ENCODE data around the gene SLC39A11. TPM values are rescaled to one million over a fixed set of nuclear protein-coding genes. Genes with fewer than 3 reads are reported as not detected.

The SLC39A11 gene
- polyA plus RNA-seq, 1 donor from 2014 or later: 8.0 TPM

GRCh38 chr17:72967277-72967970 lies 125.1 kb downstream of the SLC39A11 start:
- no peak for TF ChIP-seq EZH2 (IDR thresholded peaks at IDR 0.05; ENCODE audit: borderline replicate concordance, insufficient read depth, low read length, poor library complexity, severe bottlenecking)
- TF ChIP-seq EP300 (conservative IDR thresholded peaks at IDR 0.05; ENCODE audit: poor library complexity, severe bottlenecking): no peak
- TF ChIP-seq REST (IDR thresholded peaks at IDR 0.05; ENCODE audit: borderline replicate concordance): no peak
- TF ChIP-seq CTCF (IDR thresholded peaks at IDR 0.05; ENCODE audit: poor library complexity, severe bottlenecking): no peak
- no peak for TF ChIP-seq POLR2AphosphoS5 (IDR thresholded peaks at IDR 0.05)
- no peak for TF ChIP-seq MXI1 (conservative IDR thresholded peaks at IDR 0.05; ENCODE audit: poor library complexity, severe bottlenecking)
- no peak for TF ChIP-seq RAD21 (conservative IDR thresholded peaks at IDR 0.05)
- TF ChIP-seq TAF1 (IDR thresholded peaks at IDR 0.05; ENCODE audit: low read depth): no peak
- TF ChIP-seq SMC3 (conservative IDR thresholded peaks at IDR 0.05; ENCODE audit: poor library complexity): no peak
- no peak overlapping the region for H2AFZ ChIP-seq (ENCODE audit: low read depth, low read length)
- H4K20me1 ChIP-seq (ENCODE audit: insufficient read depth): no peaks in the 10 kb centered on the region
- H3K36me3 ChIP-seq (ENCODE audit: insufficient read depth, low read length): no peaks in the 10 kb centered on the region
- no peak overlapping the region for H3K4me3 ChIP-seq (ENCODE audit: low read length)
- H3K27ac ChIP-seq (ENCODE audit: low read length): no peak overlapping the region
- no peaks in the 10 kb centered on the region for H3K9me2 ChIP-seq (ENCODE audit: insufficient read depth, low read length)
- no peaks in the 10 kb centered on the region for H3K27me3 ChIP-seq (ENCODE audit: insufficient read depth, low read depth, low read length)
- no peaks in the 10 kb centered on the region for H3K79me2 ChIP-seq (replicated peaks; ENCODE audit: insufficient read depth, low read length)
- H3K9me3 ChIP-seq (ENCODE audit: low read length): no peaks in the 10 kb centered on the region
- no peak overlapping the region for H3K9ac ChIP-seq (ENCODE audit: low read length)
- H3K4me2 ChIP-seq (ENCODE audit: low read length): no peak overlapping the region
- no peaks in the 10 kb centered on the region for H3F3A ChIP-seq (ENCODE audit: insufficient read depth, low read length, poor library complexity, severe bottlenecking)

GRCh38 chr17:72962106-72962505 lies 130.4 kb downstream of the SLC39A11 start:
- no peaks in the 10 kb centered on the region for H3K36me3 ChIP-seq (ENCODE audit: insufficient read depth, low read length)
- H3K4me3 ChIP-seq (ENCODE audit: low read length): no peak overlapping the region
- H3K9ac ChIP-seq (ENCODE audit: low read length): no peak overlapping the region
- H3K9me3 ChIP-seq (ENCODE audit: low read length): no peaks in the 10 kb centered on the region
- H3K27me3 ChIP-seq (ENCODE audit: insufficient read depth, low read depth, low read length): no peaks in the 10 kb centered on the region
- no peaks in the 10 kb centered on the region for H4K20me1 ChIP-seq (ENCODE audit: insufficient read depth)
- H2AFZ ChIP-seq (ENCODE audit: low read depth, low read length): no peak overlapping the region
- no peak overlapping the region for H3K27ac ChIP-seq (ENCODE audit: low read length)
- no peaks in the 10 kb centered on the region for H3K79me2 ChIP-seq (replicated peaks; ENCODE audit: insufficient read depth, low read length)
- no peaks in the 10 kb centered on the region for H3K9me2 ChIP-seq (ENCODE audit: insufficient read depth, low read length)
- no peaks in the 10 kb centered on the region for H3F3A ChIP-seq (ENCODE audit: insufficient read depth, low read length, poor library complexity, severe bottlenecking)
- TF ChIP-seq CTCF (IDR thresholded peaks at IDR 0.05; ENCODE audit: poor library complexity, severe bottlenecking): no peak
- TF ChIP-seq REST (IDR thresholded peaks at IDR 0.05; ENCODE audit: borderline replicate concordance): no peak
- TF ChIP-seq TAF1 (IDR thresholded peaks at IDR 0.05; ENCODE audit: low read depth): no peak
- no peak for TF ChIP-seq EP300 (conservative IDR thresholded peaks at IDR 0.05; ENCODE audit: poor library complexity, severe bottlenecking)
- no peak for TF ChIP-seq MXI1 (conservative IDR thresholded peaks at IDR 0.05; ENCODE audit: poor library complexity, severe bottlenecking)
- no peak for TF ChIP-seq POLR2AphosphoS5 (IDR thresholded peaks at IDR 0.05)
- TF ChIP-seq RAD21 (conservative IDR thresholded peaks at IDR 0.05): no peak
- no peak for TF ChIP-seq SMC3 (conservative IDR thresholded peaks at IDR 0.05; ENCODE audit: poor library complexity)
- no peak for TF ChIP-seq EZH2 (IDR thresholded peaks at IDR 0.05; ENCODE audit: borderline replicate concordance, insufficient read depth, low read length, poor library complexity, severe bottlenecking)
- no peak overlapping the region for H3K4me2 ChIP-seq (ENCODE audit: low read length)
